Measurements from ENCODE around the gene TREH. TPM values are rescaled to one million over a fixed set of nuclear protein-coding genes. Genes with fewer than 3 reads are reported as not detected.

TREH gene
- total and polyA plus RNA-seq, 2 experiments from 2014 or later = 0.36 TPM; not detected in 1

DNA sequence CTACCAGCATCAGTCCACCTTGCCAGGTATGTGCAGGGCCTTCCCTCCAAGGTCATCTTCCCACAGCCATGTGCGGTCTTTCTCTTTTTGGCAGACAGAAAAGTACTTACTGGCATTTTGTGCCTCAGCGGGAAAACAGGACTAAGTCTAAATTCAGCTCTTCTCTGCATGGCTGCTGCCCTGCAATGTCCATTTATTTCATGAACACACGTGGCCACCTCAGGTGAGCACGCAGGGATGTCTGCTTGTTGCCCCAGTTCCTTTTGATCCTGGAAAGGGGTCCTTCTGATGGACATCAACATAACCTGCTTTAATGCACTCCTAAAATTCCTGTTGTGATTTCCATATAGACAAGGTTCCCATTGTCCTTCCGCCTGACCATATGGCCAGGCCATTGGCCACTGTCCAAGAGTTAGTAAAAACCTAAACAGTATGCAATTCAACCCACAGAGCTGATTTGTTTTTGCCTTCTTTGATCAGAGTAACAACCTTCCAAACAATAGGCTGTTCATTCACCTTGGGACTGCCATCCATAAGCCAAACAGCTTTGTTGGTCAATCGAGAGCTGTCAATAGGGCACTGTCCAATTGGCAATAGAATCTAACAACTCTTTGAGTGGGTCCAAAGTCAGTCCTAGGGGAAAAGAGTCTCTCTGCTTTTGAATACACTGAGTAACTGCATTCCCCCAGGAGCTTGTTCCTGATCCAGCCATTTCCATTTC is 5.9 kb downstream of the TREH start:
- no peak overlapping the region for H3K4me3 ChIP-seq
- H3K79me2 ChIP-seq (replicated peaks; ENCODE audit: insufficient read depth) = no peaks in the 10 kb centered on the region
- H3K27me3 Mint-ChIP-seq (ENCODE audit: insufficient read depth, low read depth, poor library complexity) = peaks cover 3% of the 10 kb centered on the region
- no peak overlapping the region for H3K27ac ChIP-seq (ENCODE audit: low read depth)
- H3K9me2 ChIP-seq (ENCODE audit: insufficient read depth) = 0 out of 2 replicates have a peak, but pooled peaks cover 6% of the 10 kb centered on the region
- no peak for DNase-seq (ENCODE audit: low spot score)
- no peaks in the 10 kb centered on the region for H3F3A ChIP-seq (replicated peaks; ENCODE audit: low read depth)
- TF ChIP-seq JUNB (IDR thresholded peaks at IDR 0.05; ENCODE audit: unreplicated experiment) = no peak
- TF ChIP-seq, protein P1, sequence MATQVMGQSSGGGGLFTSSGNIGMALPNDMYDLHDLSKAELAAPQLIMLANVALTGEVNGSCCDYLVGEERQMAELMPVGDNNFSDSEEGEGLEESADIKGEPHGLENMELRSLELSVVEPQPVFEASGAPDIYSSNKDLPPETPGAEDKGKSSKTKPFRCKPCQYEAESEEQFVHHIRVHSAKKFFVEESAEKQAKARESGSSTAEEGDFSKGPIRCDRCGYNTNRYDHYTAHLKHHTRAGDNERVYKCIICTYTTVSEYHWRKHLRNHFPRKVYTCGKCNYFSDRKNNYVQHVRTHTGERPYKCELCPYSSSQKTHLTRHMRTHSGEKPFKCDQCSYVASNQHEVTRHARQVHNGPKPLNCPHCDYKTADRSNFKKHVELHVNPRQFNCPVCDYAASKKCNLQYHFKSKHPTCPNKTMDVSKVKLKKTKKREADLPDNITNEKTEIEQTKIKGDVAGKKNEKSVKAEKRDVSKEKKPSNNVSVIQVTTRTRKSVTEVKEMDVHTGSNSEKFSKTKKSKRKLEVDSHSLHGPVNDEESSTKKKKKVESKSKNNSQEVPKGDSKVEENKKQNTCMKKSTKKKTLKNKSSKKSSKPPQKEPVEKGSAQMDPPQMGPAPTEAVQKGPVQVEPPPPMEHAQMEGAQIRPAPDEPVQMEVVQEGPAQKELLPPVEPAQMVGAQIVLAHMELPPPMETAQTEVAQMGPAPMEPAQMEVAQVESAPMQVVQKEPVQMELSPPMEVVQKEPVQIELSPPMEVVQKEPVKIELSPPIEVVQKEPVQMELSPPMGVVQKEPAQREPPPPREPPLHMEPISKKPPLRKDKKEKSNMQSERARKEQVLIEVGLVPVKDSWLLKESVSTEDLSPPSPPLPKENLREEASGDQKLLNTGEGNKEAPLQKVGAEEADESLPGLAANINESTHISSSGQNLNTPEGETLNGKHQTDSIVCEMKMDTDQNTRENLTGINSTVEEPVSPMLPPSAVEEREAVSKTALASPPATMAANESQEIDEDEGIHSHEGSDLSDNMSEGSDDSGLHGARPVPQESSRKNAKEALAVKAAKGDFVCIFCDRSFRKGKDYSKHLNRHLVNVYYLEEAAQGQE (IDR thresholded peaks at IDR 0.05; ENCODE audit: unreplicated experiment) = no peak
- no peak for TF ChIP-seq ZNF114 (CRISPR knock-in tag; IDR thresholded peaks at IDR 0.05)
- TF ChIP-seq NANOG (IDR thresholded peaks at IDR 0.05; ENCODE audit: borderline replicate concordance) = no peak
- TF ChIP-seq, protein P2, sequence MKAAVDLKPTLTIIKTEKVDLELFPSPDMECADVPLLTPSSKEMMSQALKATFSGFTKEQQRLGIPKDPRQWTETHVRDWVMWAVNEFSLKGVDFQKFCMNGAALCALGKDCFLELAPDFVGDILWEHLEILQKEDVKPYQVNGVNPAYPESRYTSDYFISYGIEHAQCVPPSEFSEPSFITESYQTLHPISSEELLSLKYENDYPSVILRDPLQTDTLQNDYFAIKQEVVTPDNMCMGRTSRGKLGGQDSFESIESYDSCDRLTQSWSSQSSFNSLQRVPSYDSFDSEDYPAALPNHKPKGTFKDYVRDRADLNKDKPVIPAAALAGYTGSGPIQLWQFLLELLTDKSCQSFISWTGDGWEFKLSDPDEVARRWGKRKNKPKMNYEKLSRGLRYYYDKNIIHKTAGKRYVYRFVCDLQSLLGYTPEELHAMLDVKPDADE (IDR thresholded peaks at IDR 0.05) = no peak
- no peak for TF ChIP-seq POLR2AphosphoS5 (IDR thresholded peaks at IDR 0.05; ENCODE audit: low read depth)
- TF ChIP-seq STAT1 (IDR thresholded peaks at IDR 0.05; ENCODE audit: unreplicated experiment) = no peak
- no peak for TF ChIP-seq CREB1 (CRISPR knock-in tag; IDR thresholded peaks at IDR 0.05; ENCODE audit: low read depth)
- TF ChIP-seq, protein P3, sequence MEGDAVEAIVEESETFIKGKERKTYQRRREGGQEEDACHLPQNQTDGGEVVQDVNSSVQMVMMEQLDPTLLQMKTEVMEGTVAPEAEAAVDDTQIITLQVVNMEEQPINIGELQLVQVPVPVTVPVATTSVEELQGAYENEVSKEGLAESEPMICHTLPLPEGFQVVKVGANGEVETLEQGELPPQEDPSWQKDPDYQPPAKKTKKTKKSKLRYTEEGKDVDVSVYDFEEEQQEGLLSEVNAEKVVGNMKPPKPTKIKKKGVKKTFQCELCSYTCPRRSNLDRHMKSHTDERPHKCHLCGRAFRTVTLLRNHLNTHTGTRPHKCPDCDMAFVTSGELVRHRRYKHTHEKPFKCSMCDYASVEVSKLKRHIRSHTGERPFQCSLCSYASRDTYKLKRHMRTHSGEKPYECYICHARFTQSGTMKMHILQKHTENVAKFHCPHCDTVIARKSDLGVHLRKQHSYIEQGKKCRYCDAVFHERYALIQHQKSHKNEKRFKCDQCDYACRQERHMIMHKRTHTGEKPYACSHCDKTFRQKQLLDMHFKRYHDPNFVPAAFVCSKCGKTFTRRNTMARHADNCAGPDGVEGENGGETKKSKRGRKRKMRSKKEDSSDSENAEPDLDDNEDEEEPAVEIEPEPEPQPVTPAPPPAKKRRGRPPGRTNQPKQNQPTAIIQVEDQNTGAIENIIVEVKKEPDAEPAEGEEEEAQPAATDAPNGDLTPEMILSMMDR (conservative IDR thresholded peaks at IDR 0.05; ENCODE audit: low read depth in 2 of 2) = no peak
- no peak for TF ChIP-seq EZH2 (IDR thresholded peaks at IDR 0.05; ENCODE audit: low read depth, unreplicated experiment)
- no peak for TF ChIP-seq ZNF331 (CRISPR knock-in tag; IDR thresholded peaks at IDR 0.05; ENCODE audit: low read depth)
- TF ChIP-seq, protein P4, sequence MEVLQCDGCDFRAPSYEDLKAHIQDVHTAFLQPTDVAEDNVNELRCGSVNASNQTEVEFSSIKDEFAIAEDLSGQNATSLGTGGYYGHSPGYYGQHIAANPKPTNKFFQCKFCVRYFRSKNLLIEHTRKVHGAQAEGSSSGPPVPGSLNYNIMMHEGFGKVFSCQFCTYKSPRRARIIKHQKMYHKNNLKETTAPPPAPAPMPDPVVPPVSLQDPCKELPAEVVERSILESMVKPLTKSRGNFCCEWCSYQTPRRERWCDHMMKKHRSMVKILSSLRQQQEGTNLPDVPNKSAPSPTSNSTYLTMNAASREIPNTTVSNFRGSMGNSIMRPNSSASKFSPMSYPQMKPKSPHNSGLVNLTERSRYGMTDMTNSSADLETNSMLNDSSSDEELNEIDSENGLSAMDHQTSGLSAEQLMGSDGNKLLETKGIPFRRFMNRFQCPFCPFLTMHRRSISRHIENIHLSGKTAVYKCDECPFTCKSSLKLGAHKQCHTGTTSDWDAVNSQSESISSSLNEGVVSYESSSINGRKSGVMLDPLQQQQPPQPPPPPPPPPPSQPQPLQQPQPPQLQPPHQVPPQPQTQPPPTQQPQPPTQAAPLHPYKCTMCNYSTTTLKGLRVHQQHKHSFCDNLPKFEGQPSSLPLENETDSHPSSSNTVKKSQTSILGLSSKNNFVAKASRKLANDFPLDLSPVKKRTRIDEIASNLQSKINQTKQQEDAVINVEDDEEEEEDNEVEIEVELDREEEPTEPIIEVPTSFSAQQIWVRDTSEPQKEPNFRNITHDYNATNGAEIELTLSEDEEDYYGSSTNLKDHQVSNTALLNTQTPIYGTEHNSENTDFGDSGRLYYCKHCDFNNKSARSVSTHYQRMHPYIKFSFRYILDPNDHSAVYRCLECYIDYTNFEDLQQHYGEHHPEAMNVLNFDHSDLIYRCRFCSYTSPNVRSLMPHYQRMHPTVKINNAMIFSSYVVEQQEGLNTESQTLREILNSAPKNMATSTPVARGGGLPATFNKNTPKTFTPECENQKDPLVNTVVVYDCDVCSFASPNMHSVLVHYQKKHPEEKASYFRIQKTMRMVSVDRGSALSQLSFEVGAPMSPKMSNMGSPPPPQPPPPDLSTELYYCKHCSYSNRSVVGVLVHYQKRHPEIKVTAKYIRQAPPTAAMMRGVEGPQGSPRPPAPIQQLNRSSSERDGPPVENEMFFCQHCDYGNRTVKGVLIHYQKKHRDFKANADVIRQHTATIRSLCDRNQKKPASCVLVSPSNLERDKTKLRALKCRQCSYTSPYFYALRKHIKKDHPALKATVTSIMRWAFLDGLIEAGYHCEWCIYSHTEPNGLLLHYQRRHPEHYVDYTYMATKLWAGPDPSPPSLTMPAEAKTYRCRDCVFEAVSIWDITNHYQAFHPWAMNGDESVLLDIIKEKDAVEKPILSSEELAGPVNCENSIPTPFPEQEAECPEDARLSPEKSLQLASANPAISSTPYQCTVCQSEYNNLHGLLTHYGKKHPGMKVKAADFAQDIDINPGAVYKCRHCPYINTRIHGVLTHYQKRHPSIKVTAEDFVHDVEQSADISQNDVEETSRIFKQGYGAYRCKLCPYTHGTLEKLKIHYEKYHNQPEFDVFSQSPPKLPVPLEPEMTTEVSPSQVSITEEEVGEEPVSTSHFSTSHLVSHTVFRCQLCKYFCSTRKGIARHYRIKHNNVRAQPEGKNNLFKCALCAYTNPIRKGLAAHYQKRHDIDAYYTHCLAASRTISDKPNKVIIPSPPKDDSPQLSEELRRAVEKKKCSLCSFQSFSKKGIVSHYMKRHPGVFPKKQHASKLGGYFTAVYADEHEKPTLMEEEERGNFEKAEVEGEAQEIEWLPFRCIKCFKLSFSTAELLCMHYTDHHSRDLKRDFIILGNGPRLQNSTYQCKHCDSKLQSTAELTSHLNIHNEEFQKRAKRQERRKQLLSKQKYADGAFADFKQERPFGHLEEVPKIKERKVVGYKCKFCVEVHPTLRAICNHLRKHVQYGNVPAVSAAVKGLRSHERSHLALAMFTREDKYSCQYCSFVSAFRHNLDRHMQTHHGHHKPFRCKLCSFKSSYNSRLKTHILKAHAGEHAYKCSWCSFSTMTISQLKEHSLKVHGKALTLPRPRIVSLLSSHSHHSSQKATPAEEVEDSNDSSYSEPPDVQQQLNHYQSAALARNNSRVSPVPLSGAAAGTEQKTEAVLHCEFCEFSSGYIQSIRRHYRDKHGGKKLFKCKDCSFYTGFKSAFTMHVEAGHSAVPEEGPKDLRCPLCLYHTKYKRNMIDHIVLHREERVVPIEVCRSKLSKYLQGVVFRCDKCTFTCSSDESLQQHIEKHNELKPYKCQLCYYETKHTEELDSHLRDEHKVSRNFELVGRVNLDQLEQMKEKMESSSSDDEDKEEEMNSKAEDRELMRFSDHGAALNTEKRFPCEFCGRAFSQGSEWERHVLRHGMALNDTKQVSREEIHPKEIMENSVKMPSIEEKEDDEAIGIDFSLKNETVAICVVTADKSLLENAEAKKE (CRISPR knock-in tag; IDR thresholded peaks at IDR 0.05) = no peak
- TF ChIP-seq EZH2phosphoT487 (IDR thresholded peaks at IDR 0.05; ENCODE audit: unreplicated experiment) = no peak
- H3K27ac Mint-ChIP-seq = no peak overlapping the region
- H3K4me2 ChIP-seq = no peak overlapping the region
- peaks cover 31% of the 10 kb centered on the region for H3K9me3 Mint-ChIP-seq
- no peak overlapping the region for H3K4me3 Mint-ChIP-seq
- no peaks in the 10 kb centered on the region for H3K4me1 ChIP-seq (ENCODE audit: insufficient read depth)
- ATAC-seq = no peak
- H4K20me1 ChIP-seq (replicated peaks; ENCODE audit: insufficient read depth) = no peaks in the 10 kb centered on the region
- peak overlapping the region; percentile 20; the same call in 1 of the 2 replicates for H2AFZ ChIP-seq
- H3K4me1 Mint-ChIP-seq = no peaks in the 10 kb centered on the region
- H3K27me3 ChIP-seq (ENCODE audit: insufficient read depth) = no peaks in the 10 kb centered on the region
- H3K36me3 ChIP-seq (ENCODE audit: insufficient read depth) = no peaks in the 10 kb centered on the region; the same call in 1 of the 2 replicates
- peaks cover 4% of the 10 kb centered on the region; the same call in 2 of the 3 replicates for H3K36me3 Mint-ChIP-seq (ENCODE audit: low read depth)
